GM12873 (cell line): ENCODE measurements around the gene RPTOR.

Experiments
- CTCF ChIP-seq: IDR thresholded peaks from 2 replicates; pipeline ENCODE4 v1.5.1; 2012; ENCODE audit warnings: low read depth, mild to moderate bottlenecking, moderate library complexity, low read length, control low read depth; ENCODE audit not compliant: insufficient read depth; ENCODE audit errors: missing control alignments

The RPTOR gene

GRCh38 chr17:80774146-80774545 lies 229.5 kb downstream of the RPTOR start:
- no peak for TF ChIP-seq CTCF

GRCh38 chr17:80774643-80775281 lies 230.1 kb downstream of the RPTOR start:
- no peak for TF ChIP-seq CTCF

- no peak for TF ChIP-seq CTCF
Measured at GRCh38 chr17:80775863-80776262, 231.2 kb downstream of the RPTOR start.

DNA sequence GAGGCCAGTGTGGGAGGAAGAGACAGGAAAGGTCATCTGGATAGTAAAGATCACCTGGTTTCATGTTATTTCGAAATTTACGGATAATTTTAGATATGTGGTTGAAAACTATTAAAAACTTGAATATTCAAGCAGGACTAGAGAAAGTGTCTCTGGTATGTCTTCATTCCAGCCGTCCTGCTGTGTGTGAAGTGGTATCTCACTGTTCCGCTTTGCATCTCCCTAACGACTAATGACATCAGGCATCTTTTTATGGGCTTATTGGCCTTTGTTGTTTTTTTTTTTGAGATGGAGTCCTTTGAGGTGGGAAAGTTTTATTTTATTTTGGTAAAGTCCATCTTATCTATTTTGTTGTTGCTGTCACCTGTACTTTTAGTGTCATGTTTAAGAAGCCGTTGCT lies 232.6 kb downstream of the RPTOR start:
- no peak for TF ChIP-seq CTCF

- TF ChIP-seq CTCF, result no peak
Measured at GRCh38 chr17:80778716-80779115, 234.1 kb downstream of the RPTOR start.

GRCh38 chr17:80779336-80779735 lies 234.7 kb downstream of the RPTOR start:
- no peak for TF ChIP-seq CTCF

DNA sequence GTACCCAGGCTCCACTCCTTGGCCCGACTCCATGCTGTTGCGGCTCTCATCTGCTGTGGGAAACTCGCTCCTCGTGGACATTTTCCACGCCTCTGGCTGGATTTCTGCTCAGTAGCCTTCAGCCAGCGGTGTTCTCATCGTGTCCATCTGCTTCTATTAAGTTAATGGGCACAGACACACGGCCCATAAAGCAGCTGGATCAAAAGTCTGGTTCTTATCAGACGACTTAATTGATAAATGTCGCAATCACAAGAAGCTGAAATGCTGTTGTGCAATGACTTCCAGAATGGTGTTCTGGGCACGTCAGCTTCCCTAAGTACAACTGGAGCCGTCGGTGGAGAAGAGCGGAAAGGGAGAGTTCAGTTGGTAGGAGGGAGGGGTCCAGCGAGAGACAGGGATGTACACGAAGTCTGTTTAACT lies 235.3 kb downstream of the RPTOR start:
- no peak for TF ChIP-seq CTCF
